ENCODE measurements around the gene DLGAP4.

The DLGAP4 gene

GRCh38 chr20:36334281-36335205, 28.4 kb downstream of the DLGAP4 start:
- DNase-seq, result no peak

- no peak for DNase-seq
Measured at GRCh38 chr20:36335206-36335870, 29.2 kb downstream of the DLGAP4 start.

- no peak for DNase-seq
Measured at GRCh38 chr20:36336204-36336603, 30.1 kb downstream of the DLGAP4 start.

GRCh38 chr20:36336954-36337704, 31.0 kb downstream of the DLGAP4 start:
- DNase-seq, result no peak

- no peak for DNase-seq
Measured at GRCh38 chr20:36337886-36338285, 31.7 kb downstream of the DLGAP4 start.

- no peak for DNase-seq
Measured at GRCh38 chr20:36339646-36340592, 33.8 kb downstream of the DLGAP4 start.

- DNase-seq, result no peak
Measured at GRCh38 chr20:36340593-36340990, 34.5 kb downstream of the DLGAP4 start.

GRCh38 chr20:36341331-36342020, 35.3 kb downstream of the DLGAP4 start:
- DNase-seq, result no peak

- DNase-seq, result no peak
Measured at GRCh38 chr20:36342331-36343120, 36.4 kb downstream of the DLGAP4 start.

GRCh38 chr20:36343641-36344040, 37.5 kb downstream of the DLGAP4 start:
- no peak for DNase-seq

GRCh38 chr20:36344517-36345132, 38.5 kb downstream of the DLGAP4 start:
- peak; percentile 43 for DNase-seq

- DNase-seq, result no peak
Measured at GRCh38 chr20:36346256-36346655, 40.1 kb downstream of the DLGAP4 start.

- DNase-seq, result no peak
Measured at GRCh38 chr20:36349384-36350170, 43.4 kb downstream of the DLGAP4 start.

GRCh38 chr20:36350439-36350838, 44.3 kb downstream of the DLGAP4 start:
- no peak for DNase-seq

- DNase-seq, result no peak
Measured at GRCh38 chr20:36351937-36352336, 45.8 kb downstream of the DLGAP4 start.

GRCh38 chr20:36352843-36353553, 46.9 kb downstream of the DLGAP4 start:
- DNase-seq, result no peak

GRCh38 chr20:36353740-36354139, 47.6 kb downstream of the DLGAP4 start:
- no peak for DNase-seq

- no peak for DNase-seq
Measured at GRCh38 chr20:36355469-36356171, 49.5 kb downstream of the DLGAP4 start.
